ENCODE results near the gene LAMB4. TPM values are rescaled to one million over a fixed set of nuclear protein-coding genes. Genes with fewer than 3 reads are reported as not detected.

The LAMB4 gene
- total and polyA plus RNA-seq, 2 experiments from 2014 or later, result not detected

DNA sequence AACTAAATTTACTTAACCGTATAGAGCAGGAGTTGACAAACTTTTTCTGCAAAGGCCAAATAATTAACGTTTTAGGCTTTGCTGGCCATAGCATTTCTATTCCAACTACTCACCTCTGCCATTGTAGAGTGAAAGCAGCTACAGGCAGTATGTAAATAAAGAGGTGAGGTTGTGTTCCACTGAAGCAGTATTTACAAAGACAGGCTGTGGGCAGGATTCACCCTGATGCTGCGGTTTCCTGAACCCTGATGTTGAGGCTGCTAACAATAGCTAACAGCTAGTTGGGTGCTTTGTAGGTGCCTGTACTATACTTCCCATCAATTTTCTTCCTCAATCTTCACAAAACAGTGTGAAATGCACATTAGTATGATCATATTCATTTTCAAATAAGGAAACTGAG, 80.2 kb downstream of the LAMB4 start (continued):
- TF ChIP-seq, protein P1, sequence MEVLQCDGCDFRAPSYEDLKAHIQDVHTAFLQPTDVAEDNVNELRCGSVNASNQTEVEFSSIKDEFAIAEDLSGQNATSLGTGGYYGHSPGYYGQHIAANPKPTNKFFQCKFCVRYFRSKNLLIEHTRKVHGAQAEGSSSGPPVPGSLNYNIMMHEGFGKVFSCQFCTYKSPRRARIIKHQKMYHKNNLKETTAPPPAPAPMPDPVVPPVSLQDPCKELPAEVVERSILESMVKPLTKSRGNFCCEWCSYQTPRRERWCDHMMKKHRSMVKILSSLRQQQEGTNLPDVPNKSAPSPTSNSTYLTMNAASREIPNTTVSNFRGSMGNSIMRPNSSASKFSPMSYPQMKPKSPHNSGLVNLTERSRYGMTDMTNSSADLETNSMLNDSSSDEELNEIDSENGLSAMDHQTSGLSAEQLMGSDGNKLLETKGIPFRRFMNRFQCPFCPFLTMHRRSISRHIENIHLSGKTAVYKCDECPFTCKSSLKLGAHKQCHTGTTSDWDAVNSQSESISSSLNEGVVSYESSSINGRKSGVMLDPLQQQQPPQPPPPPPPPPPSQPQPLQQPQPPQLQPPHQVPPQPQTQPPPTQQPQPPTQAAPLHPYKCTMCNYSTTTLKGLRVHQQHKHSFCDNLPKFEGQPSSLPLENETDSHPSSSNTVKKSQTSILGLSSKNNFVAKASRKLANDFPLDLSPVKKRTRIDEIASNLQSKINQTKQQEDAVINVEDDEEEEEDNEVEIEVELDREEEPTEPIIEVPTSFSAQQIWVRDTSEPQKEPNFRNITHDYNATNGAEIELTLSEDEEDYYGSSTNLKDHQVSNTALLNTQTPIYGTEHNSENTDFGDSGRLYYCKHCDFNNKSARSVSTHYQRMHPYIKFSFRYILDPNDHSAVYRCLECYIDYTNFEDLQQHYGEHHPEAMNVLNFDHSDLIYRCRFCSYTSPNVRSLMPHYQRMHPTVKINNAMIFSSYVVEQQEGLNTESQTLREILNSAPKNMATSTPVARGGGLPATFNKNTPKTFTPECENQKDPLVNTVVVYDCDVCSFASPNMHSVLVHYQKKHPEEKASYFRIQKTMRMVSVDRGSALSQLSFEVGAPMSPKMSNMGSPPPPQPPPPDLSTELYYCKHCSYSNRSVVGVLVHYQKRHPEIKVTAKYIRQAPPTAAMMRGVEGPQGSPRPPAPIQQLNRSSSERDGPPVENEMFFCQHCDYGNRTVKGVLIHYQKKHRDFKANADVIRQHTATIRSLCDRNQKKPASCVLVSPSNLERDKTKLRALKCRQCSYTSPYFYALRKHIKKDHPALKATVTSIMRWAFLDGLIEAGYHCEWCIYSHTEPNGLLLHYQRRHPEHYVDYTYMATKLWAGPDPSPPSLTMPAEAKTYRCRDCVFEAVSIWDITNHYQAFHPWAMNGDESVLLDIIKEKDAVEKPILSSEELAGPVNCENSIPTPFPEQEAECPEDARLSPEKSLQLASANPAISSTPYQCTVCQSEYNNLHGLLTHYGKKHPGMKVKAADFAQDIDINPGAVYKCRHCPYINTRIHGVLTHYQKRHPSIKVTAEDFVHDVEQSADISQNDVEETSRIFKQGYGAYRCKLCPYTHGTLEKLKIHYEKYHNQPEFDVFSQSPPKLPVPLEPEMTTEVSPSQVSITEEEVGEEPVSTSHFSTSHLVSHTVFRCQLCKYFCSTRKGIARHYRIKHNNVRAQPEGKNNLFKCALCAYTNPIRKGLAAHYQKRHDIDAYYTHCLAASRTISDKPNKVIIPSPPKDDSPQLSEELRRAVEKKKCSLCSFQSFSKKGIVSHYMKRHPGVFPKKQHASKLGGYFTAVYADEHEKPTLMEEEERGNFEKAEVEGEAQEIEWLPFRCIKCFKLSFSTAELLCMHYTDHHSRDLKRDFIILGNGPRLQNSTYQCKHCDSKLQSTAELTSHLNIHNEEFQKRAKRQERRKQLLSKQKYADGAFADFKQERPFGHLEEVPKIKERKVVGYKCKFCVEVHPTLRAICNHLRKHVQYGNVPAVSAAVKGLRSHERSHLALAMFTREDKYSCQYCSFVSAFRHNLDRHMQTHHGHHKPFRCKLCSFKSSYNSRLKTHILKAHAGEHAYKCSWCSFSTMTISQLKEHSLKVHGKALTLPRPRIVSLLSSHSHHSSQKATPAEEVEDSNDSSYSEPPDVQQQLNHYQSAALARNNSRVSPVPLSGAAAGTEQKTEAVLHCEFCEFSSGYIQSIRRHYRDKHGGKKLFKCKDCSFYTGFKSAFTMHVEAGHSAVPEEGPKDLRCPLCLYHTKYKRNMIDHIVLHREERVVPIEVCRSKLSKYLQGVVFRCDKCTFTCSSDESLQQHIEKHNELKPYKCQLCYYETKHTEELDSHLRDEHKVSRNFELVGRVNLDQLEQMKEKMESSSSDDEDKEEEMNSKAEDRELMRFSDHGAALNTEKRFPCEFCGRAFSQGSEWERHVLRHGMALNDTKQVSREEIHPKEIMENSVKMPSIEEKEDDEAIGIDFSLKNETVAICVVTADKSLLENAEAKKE (CRISPR knock-in tag; IDR thresholded peaks at IDR 0.05), result no peak
- TF ChIP-seq NANOG (IDR thresholded peaks at IDR 0.05; ENCODE audit: borderline replicate concordance) (no peak), STAT1 (IDR thresholded peaks at IDR 0.05; ENCODE audit: unreplicated experiment) (no peak), POLR2AphosphoS5 (IDR thresholded peaks at IDR 0.05; ENCODE audit: low read depth) (no peak)

DNA sequence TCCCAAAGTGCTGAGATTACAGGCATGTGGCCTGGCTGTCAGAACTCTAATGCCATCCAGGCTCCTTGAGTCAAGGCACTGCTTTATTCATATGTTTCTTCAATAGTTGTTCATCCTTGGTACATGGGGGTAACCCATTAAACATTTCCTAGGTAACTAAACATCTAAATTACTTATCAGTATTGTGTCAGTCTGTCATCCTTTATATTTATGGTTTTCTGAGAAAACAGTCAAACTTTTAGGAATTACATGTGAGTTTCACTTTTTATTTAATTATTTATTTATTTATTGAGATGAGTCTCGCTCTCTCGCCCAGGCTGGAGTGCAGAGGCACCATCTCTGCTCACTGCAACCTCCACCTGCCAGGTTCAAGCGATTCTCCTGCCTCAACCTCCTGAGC, 81.7 kb downstream of the LAMB4 start:
- H3F3A ChIP-seq (replicated peaks; ENCODE audit: low read depth), result no peaks in the 10 kb centered on the region
- H3K27ac Mint-ChIP-seq, result no peak overlapping the region
- no peaks in the 10 kb centered on the region for H3K36me3 Mint-ChIP-seq (ENCODE audit: low read depth)
- H3K4me1 Mint-ChIP-seq, result no peaks in the 10 kb centered on the region
- no peaks in the 10 kb centered on the region for H3K36me3 ChIP-seq (ENCODE audit: insufficient read depth)
- H3K4me3 Mint-ChIP-seq, result no peak overlapping the region
- H3K79me2 ChIP-seq (replicated peaks; ENCODE audit: insufficient read depth), result no peaks in the 10 kb centered on the region
- no peaks in the 10 kb centered on the region for H3K27me3 ChIP-seq (ENCODE audit: insufficient read depth)
- ATAC-seq, result no peak
- no peaks in the 10 kb centered on the region for H3K27me3 Mint-ChIP-seq (ENCODE audit: insufficient read depth, low read depth, poor library complexity)
- TF ChIP-seq JUNB (IDR thresholded peaks at IDR 0.05; ENCODE audit: unreplicated experiment) (no peak), ZNF331 (CRISPR knock-in tag; IDR thresholded peaks at IDR 0.05; ENCODE audit: low read depth) (no peak)
- TF ChIP-seq, protein P2, sequence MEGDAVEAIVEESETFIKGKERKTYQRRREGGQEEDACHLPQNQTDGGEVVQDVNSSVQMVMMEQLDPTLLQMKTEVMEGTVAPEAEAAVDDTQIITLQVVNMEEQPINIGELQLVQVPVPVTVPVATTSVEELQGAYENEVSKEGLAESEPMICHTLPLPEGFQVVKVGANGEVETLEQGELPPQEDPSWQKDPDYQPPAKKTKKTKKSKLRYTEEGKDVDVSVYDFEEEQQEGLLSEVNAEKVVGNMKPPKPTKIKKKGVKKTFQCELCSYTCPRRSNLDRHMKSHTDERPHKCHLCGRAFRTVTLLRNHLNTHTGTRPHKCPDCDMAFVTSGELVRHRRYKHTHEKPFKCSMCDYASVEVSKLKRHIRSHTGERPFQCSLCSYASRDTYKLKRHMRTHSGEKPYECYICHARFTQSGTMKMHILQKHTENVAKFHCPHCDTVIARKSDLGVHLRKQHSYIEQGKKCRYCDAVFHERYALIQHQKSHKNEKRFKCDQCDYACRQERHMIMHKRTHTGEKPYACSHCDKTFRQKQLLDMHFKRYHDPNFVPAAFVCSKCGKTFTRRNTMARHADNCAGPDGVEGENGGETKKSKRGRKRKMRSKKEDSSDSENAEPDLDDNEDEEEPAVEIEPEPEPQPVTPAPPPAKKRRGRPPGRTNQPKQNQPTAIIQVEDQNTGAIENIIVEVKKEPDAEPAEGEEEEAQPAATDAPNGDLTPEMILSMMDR (conservative IDR thresholded peaks at IDR 0.05; ENCODE audit: low read depth in 2 of 2), result no peak
- no peak overlapping the region for H3K4me2 ChIP-seq
- no peak overlapping the region for H2AFZ ChIP-seq
- DNase-seq (ENCODE audit: low spot score), result no peak
- H3K9me2 ChIP-seq (ENCODE audit: insufficient read depth), result no peaks in the 10 kb centered on the region
- no peaks in the 10 kb centered on the region for H3K9me3 Mint-ChIP-seq
- H3K4me3 ChIP-seq, result no peak overlapping the region
- no peak overlapping the region for H3K27ac ChIP-seq (ENCODE audit: low read depth)
- H4K20me1 ChIP-seq (replicated peaks; ENCODE audit: insufficient read depth), result no peaks in the 10 kb centered on the region
- H3K4me1 ChIP-seq (ENCODE audit: insufficient read depth), result no peaks in the 10 kb centered on the region

Measured in GM23338 (cell line).